ENCODE results near the gene NFU1. TPM values are rescaled to one million over a fixed set of nuclear protein-coding genes. Genes with fewer than 3 reads are reported as not detected.
"Not testable (repeated sequence)": the region's sequence is repeated elsewhere in the genome, so short reads cannot be mapped to it uniquely, and the experiment has no call there.

NFU1 gene
- total RNA-seq, 2 donors from 2014 or later = 40.0 to 61.2 TPM

- H3K27me3 Mint-ChIP-seq (ENCODE audit: low read depth) = no peaks in the 10 kb centered on the region
- peak overlapping the region; percentile 15 to 50 for H3K4me3 Mint-ChIP-seq
- peak overlapping the region; percentile 91 for H3K27ac Mint-ChIP-seq
- H3K4me1 Mint-ChIP-seq (ENCODE audit: low read depth) = peaks cover 60% of the 10 kb centered on the region
- H3K9me3 Mint-ChIP-seq = no peaks in the 10 kb centered on the region
- DNase-seq = peak; percentile 32 to 42
- peak; percentile 89 for ATAC-seq (replicated peaks in 1 of 2)
- peaks cover 0 to 4% of the 10 kb centered on the region in 2 donors for H3K36me3 Mint-ChIP-seq (ENCODE audit: insufficient read depth in 2 of 2)
Measured at GRCh38 chr2:69381337-69381737, 55.9 kb downstream of the NFU1 start.

- Mint-ChIP-seq H3K27ac (peak overlapping the region; percentile 1), H3K27me3 (ENCODE audit: low read depth) (no peaks in the 10 kb centered on the region), H3K4me3 (no peak overlapping the region), H3K9me3 (no peaks in the 10 kb centered on the region), H3K36me3 (ENCODE audit: insufficient read depth in 2 of 2) (peaks cover 0 to 4% of the 10 kb centered on the region in 2 donors), H3K4me1 (ENCODE audit: low read depth) (peaks cover 61% of the 10 kb centered on the region)
- ATAC-seq (replicated peaks in 1 of 2) = peak; percentile 33 to 55
- DNase-seq = no peak
Measured at GRCh38 chr2:69380072-69380917, 56.9 kb downstream of the NFU1 start.

- ATAC-seq (replicated peaks in 1 of 2) (no peak), DNase-seq (no peak)
- Mint-ChIP-seq H3K9me3 (no peaks in the 10 kb centered on the region), H3K36me3 (ENCODE audit: insufficient read depth in 2 of 2) (peaks cover 2 to 6% of the 10 kb centered on the region in 2 donors), H3K4me3 (no peak overlapping the region), H3K4me1 (ENCODE audit: low read depth) (peaks cover 29% of the 10 kb centered on the region), H3K27ac (no peak overlapping the region), H3K27me3 (ENCODE audit: low read depth) (no peaks in the 10 kb centered on the region)
Measured at GRCh38 chr2:69376403-69376802, 60.8 kb downstream of the NFU1 start.

GRCh38 chr2:69375494-69376353 lies 61.5 kb downstream of the NFU1 start:
- H3K27me3 Mint-ChIP-seq (ENCODE audit: low read depth) = no peaks in the 10 kb centered on the region
- ATAC-seq (replicated peaks in 1 of 2) = peak; percentile 64 to 69
- H3K4me3 Mint-ChIP-seq = no peak overlapping the region
- DNase-seq = no peak
- peak overlapping the region; percentile 82 for H3K27ac Mint-ChIP-seq
- peaks cover 22% of the 10 kb centered on the region for H3K4me1 Mint-ChIP-seq (ENCODE audit: low read depth)
- no peaks in the 10 kb centered on the region for H3K9me3 Mint-ChIP-seq
- H3K36me3 Mint-ChIP-seq (ENCODE audit: insufficient read depth in 2 of 2) = peaks cover 2 to 4% of the 10 kb centered on the region in 2 donors

GRCh38 chr2:69372767-69373166 lies 64.5 kb downstream of the NFU1 start:
- ATAC-seq (replicated peaks in 1 of 2) (no peak), DNase-seq (no peak)
- H3K27ac Mint-ChIP-seq = no peak overlapping the region
- no peak overlapping the region for H3K4me3 Mint-ChIP-seq
- no peaks in the 10 kb centered on the region for H3K9me3 Mint-ChIP-seq
- peaks cover 10 to 20% of the 10 kb centered on the region in 2 donors for H3K36me3 Mint-ChIP-seq (ENCODE audit: insufficient read depth in 2 of 2)
- no peaks in the 10 kb centered on the region for H3K27me3 Mint-ChIP-seq (ENCODE audit: low read depth)
- peaks cover 17% of the 10 kb centered on the region for H3K4me1 Mint-ChIP-seq (ENCODE audit: low read depth)

- no peaks in the 10 kb centered on the region for H3K4me1 Mint-ChIP-seq (ENCODE audit: low read depth)
- DNase-seq = no peak
- no peak for ATAC-seq (replicated peaks in 1 of 2)
- H3K4me3 Mint-ChIP-seq = no peak overlapping the region
- H3K36me3 Mint-ChIP-seq (ENCODE audit: insufficient read depth in 2 of 2) = peaks cover 16 to 24% of the 10 kb centered on the region in 2 donors
- H3K27me3 Mint-ChIP-seq (ENCODE audit: low read depth) = no peaks in the 10 kb centered on the region
- H3K9me3 Mint-ChIP-seq = no peaks in the 10 kb centered on the region
- no peak overlapping the region for H3K27ac Mint-ChIP-seq
Measured at GRCh38 chr2:69369802-69370201, 67.4 kb downstream of the NFU1 start.

- peaks cover 16 to 28% of the 10 kb centered on the region in 2 donors for H3K36me3 Mint-ChIP-seq (ENCODE audit: insufficient read depth in 2 of 2)
- H3K4me1 Mint-ChIP-seq (ENCODE audit: low read depth) = no peaks in the 10 kb centered on the region
- ATAC-seq (replicated peaks in 1 of 2) (no peak), DNase-seq (no peak)
- no peaks in the 10 kb centered on the region for H3K9me3 Mint-ChIP-seq
- no peak overlapping the region for H3K27ac Mint-ChIP-seq
- no peaks in the 10 kb centered on the region for H3K27me3 Mint-ChIP-seq (ENCODE audit: low read depth)
- no peak overlapping the region for H3K4me3 Mint-ChIP-seq
Measured at GRCh38 chr2:69368588-69368987, 68.6 kb downstream of the NFU1 start.

GRCh38 chr2:69359371-69359770 lies 77.9 kb downstream of the NFU1 start:
- Mint-ChIP-seq H3K27ac (no peak overlapping the region), H3K4me3 (no peak overlapping the region), H3K9me3 (no peaks in the 10 kb centered on the region), H3K36me3 (ENCODE audit: insufficient read depth in 2 of 2) (peaks cover 7 to 27% of the 10 kb centered on the region in 2 donors), H3K4me1 (ENCODE audit: low read depth) (no peaks in the 10 kb centered on the region), H3K27me3 (ENCODE audit: low read depth) (no peaks in the 10 kb centered on the region)
- DNase-seq = no peak
- no peak for ATAC-seq (replicated peaks in 1 of 2)

GRCh38 chr2:69358914-69359313 lies 78.3 kb downstream of the NFU1 start:
- Mint-ChIP-seq H3K9me3 (no peaks in the 10 kb centered on the region), H3K4me1 (ENCODE audit: low read depth) (no peaks in the 10 kb centered on the region), H3K36me3 (ENCODE audit: insufficient read depth in 2 of 2) (peaks cover 7 to 29% of the 10 kb centered on the region in 2 donors), H3K27ac (no peak overlapping the region), H3K4me3 (no peak overlapping the region), H3K27me3 (ENCODE audit: low read depth) (no peaks in the 10 kb centered on the region)
- DNase-seq (no peak), ATAC-seq (replicated peaks in 1 of 2) (no peak)

- DNase-seq = no peak
- H3K4me1 Mint-ChIP-seq (ENCODE audit: low read depth) = no peaks in the 10 kb centered on the region
- no peak overlapping the region for H3K27ac Mint-ChIP-seq
- H3K36me3 Mint-ChIP-seq (ENCODE audit: insufficient read depth in 2 of 2) = peaks cover 6 to 24% of the 10 kb centered on the region in 2 donors
- ATAC-seq (replicated peaks in 1 of 2) = no peak
- no peak overlapping the region for H3K4me3 Mint-ChIP-seq
- H3K27me3 Mint-ChIP-seq (ENCODE audit: low read depth) = no peaks in the 10 kb centered on the region
- H3K9me3 Mint-ChIP-seq = no peaks in the 10 kb centered on the region
Measured at GRCh38 chr2:69356471-69356870, 80.8 kb downstream of the NFU1 start.

- H3K36me3 Mint-ChIP-seq (ENCODE audit: insufficient read depth in 2 of 2) = peaks cover 3 to 24% of the 10 kb centered on the region in 2 donors
- not testable (repeated sequence) for H3K27me3 Mint-ChIP-seq (ENCODE audit: low read depth); H3K4me3 Mint-ChIP-seq; H3K4me1 Mint-ChIP-seq (ENCODE audit: low read depth); H3K27ac Mint-ChIP-seq; DNase-seq; ATAC-seq (replicated peaks in 1 of 2); H3K9me3 Mint-ChIP-seq
Measured at GRCh38 chr2:69354976-69355375, 82.3 kb downstream of the NFU1 start.

- Mint-ChIP-seq H3K9me3 (no peaks in the 10 kb centered on the region), H3K36me3 (ENCODE audit: insufficient read depth in 2 of 2) (peaks cover 9 to 34% of the 10 kb centered on the region in 2 donors), H3K4me1 (ENCODE audit: low read depth) (no peaks in the 10 kb centered on the region)
Measured at GRCh38 chr2:69353360-69353759, 83.9 kb downstream of the NFU1 start.

GRCh38 chr2:69348781-69349180 lies 88.5 kb downstream of the NFU1 start:
- H3K9me3 Mint-ChIP-seq = no peaks in the 10 kb centered on the region
- peaks cover 10 to 28% of the 10 kb centered on the region in 2 donors for H3K36me3 Mint-ChIP-seq (ENCODE audit: insufficient read depth in 2 of 2)
- H3K4me3 Mint-ChIP-seq = no peak overlapping the region
- H3K4me1 Mint-ChIP-seq (ENCODE audit: low read depth) = peaks cover 20% of the 10 kb centered on the region
- H3K27me3 Mint-ChIP-seq (ENCODE audit: low read depth) = no peaks in the 10 kb centered on the region
- peak overlapping the region; percentile 3 for H3K27ac Mint-ChIP-seq
- DNase-seq (no peak), ATAC-seq (replicated peaks in 1 of 2) (no peak)

More at GRCh38 chr2:69353360-69353759, 83.9 kb downstream of the NFU1 start:
- no peak for ATAC-seq (replicated peaks in 1 of 2)
- Mint-ChIP-seq H3K27me3 (ENCODE audit: low read depth) (no peaks in the 10 kb centered on the region), H3K4me3 (no peak overlapping the region), H3K27ac (no peak overlapping the region)
- no peak for DNase-seq

Data from activated T-cell treated with anti-CD3 and anti-CD28 coated beads, Interleukin-2, amount 50 U/mL, for 72 hours (primary cell).